GM21576 (cell line): Measurements from ENCODE around the gene SEC24D.

ENCODE experiments used
- ATAC-seq: cut with Tn5 transposase; IDR thresholded peaks from one replicate; pipeline ENCODE4 v1.9.1; 2021; ENCODE audit warnings: mild to moderate bottlenecking, moderate library complexity; ENCODE audit not compliant: unreplicated experiment

The SEC24D gene

DNA sequence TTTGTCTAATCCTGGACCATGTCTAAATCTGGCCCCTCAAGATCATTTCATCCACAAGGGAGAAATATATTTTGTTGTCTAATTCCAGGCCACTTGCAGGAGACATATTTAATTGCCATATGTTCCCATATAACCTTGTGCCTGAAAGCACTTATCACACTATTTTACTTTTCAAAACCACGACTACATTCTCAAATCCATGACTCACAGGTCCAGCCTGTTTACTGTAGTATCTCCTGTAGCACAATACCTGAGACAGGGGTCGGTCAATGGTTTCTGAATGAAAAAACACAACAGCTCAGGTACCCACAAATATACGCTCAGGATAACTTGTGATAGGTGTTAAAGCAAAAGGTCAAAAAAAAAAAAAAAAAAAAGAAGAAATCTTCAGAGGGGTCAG, 60.9 kb downstream of the SEC24D start:
- no peak for ATAC-seq

- ATAC-seq, result no peak
These were observed 61.6 kb downstream of the SEC24D start for GRCh38 chr4:118774321-118774720.

- ATAC-seq, result no peak
These were observed 62.5 kb downstream of the SEC24D start for GRCh38 chr4:118773429-118773792.

DNA sequence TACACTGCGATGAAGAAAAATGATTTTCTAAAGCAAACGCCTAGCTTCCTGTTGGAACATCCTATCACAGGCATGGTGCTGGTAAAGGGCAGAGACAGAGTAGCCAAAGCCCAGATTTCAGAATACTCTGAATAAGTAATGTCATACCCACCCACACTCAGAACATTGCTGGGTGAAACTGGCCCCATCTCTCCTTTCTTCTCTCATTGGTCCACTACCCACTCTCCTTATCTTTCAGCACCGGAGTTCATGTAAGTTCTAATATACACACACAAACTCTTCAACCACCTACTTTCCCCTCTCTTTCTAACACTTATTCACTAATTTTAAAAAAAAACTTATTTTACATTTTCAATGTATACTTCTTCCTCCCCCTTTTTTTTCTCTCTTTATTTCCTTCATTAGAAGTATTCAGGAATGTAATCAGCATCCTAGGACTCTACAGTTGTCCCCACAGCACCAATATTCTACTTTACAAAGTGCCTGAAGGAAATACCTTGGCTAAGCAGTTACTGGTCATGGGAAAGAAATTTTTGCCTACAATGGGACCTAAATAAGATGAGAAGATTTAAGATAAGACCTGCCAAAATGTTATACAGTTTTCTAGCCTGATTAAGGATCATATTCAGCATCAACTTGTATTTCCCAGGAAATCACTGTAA, 63.0 kb downstream of the SEC24D start:
- no peak for ATAC-seq

DNA sequence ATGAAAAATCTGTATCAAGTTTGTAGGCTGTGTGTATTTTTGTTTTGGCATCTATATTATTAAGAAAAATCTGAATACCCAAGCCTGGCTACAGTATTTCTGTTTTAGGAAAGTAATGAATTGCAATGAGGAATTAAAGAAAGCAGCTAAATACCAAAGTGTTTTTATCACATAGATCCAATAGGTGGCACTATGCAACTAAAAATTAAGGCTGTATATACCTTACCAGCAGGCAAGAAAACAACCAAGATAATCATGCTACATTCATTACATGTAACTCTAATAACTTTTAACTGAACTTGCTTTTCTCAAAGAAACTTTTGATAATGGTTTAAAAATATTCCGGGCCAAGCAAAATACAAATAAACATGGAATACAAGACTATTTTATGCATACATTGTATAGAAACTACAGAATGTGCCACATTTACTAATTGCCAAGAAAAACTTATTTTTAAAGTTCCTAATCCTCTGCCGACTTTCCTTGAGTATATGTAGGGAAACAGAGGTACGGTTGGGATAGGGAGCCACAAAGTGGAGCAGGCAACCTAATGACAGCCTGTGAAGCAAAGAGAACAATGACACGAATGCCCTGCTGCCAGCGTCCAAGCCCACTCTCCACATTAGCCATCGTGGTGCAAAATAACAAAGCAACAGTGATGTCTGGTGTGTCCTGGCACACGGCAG, 63.7 kb downstream of the SEC24D start:
- ATAC-seq, result no peak

GRCh38 chr4:118770741-118771187, 65.2 kb downstream of the SEC24D start:
- no peak for ATAC-seq

DNA sequence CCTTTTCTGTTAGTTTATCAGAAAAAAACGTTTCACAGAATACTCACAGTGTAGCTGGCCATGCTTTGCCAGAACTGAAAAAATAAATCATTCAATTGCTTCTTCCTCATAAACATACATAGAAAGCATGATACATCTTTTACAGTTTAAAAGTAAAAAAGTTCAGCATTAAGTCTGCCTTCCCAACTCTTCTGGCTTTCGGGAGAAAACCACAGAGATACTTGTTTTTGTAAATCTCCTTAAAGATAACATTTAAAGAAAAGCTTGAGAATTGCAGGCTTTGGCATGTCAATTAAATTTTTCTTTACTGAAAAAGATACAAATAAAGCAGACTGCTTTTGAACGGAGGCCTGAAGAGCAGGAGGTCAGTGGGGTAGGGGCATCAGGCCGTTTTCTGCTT, 66.8 kb downstream of the SEC24D start:
- no peak for ATAC-seq

GRCh38 chr4:118767109-118767508, 68.8 kb downstream of the SEC24D start:
- no peak for ATAC-seq

GRCh38 chr4:118765399-118765798, 70.5 kb downstream of the SEC24D start:
- ATAC-seq, result no peak

DNA sequence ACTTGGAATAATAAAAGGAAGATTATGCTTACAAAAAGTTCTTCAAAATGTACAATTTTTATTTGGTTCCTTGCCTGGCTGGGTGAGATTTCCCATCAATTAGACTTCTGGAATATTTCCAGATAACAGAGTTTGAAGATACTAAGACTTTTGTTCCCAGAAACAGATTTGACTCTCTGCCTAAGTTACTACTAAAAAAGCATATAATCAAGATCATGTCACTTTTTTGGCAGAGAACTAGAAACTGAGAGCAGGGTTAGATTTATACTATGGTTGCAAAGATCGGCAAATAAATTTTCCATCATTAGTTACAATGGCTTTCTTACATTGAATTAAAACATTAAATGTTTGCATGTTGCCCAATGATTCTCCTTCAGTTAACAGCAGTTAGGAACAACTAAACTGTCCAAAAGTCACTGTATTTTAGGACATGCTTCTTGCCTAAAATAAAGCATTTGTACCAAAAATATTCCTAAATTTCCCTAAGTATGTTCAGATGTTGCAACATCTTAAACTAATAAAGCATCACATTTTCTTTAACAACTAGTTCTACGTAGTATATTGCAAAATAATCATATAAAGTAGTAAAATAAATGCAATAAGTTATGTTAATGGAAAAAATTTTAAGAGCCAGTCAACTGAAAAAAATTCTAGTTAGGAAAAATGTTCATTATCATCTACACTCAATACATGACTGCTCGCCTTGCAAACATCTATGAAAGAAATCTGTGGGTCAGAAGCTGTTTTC, 73.0 kb downstream of the SEC24D start:
- ATAC-seq, result no peak

- ATAC-seq, result no peak
These were observed 73.8 kb downstream of the SEC24D start for GRCh38 chr4:118762155-118762554.

DNA sequence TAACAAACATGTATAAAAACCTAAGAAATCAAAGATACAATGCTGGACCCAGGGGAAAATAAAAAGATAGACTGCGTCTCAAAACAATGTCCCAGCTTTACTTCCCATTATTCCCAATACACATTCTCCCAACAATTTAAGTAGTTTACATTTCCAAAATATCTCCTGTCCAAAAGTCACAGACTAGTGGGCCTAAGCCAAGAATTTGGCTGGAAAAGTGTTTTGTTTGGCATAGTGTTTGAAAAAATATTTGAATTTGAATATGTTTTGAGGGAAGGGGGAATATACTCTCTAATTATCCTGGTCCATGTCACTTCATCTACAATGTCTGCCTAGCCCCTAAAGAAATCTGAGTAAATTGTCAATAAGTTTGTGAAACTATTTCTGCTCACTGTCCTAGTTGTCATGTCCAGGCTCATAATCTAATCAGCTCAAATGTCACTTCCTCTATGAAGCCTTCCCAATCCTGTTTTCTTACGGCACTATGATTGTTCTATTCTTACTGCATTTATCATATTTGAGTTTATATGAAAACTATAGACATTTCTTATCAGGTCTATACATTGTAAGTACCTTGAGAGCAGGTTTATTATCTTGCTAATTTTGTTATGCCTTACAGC, 74.4 kb downstream of the SEC24D start:
- no peak for ATAC-seq

DNA sequence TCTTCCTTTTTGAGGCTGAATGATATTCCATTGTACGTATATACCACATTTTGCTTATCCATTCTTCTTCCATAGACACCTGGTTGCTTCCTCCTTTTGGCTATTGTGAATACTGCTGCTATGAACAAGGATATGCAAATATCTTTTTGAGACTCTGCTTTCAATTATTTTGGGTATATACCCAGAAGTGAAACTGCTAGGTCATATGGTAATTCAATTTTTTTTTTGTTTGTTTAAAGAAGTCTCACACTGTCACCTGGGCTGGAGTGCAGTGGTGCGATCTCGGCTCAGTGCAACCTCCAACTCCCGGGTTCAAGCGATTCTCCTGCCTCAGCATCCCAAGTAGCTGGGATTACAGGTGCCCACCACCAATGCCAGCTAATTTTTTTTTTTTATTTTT, 75.4 kb downstream of the SEC24D start:
- ATAC-seq, result peak; percentile 100

- ATAC-seq, result peak; percentile 29
These were observed 75.8 kb downstream of the SEC24D start for GRCh38 chr4:118760092-118760491.

DNA sequence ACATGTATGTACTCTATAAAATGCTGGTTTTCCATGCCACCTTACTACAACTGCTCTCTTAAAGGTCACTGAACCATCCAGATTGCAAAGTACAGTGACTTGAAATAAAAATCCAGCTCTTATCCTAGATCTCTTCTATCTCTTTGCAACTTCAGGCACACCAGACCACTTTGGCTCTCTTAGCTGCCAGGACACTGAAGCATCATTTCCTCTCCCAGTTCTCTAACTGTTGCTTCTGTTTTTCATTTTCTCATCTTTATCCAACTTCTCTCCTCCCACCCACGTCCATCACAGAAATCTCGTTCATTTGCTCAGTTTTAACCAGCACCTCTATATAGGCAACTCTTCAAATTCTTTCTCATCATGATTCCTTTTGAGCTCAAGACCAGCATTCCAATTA, 76.4 kb downstream of the SEC24D start:
- no peak for ATAC-seq

- ATAC-seq, result no peak
These were observed 77.6 kb downstream of the SEC24D start for GRCh38 chr4:118758293-118758692.

- ATAC-seq, result no peak
These were observed 78.1 kb downstream of the SEC24D start for GRCh38 chr4:118757761-118758251.

DNA sequence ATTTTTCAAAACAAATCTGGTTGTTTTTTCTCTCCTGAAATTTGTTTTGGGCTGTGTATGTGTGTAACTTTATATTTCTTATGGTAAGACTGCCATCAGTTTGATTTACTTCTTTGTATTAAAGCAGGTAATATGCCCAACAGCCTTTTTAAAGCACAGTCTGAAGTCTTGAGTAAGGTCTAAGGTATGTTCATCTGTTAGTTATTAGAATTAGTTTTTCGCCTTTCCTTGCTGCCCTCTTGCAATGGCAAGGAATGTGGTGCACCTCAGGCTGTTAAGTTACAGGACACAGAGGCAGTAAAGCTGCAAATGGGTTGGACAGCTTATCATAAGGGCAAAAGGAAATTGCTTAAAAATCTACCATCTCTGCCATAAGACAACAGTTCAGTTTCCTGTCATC, 79.0 kb downstream of the SEC24D start:
- no peak for ATAC-seq

- ATAC-seq, result no peak
These were observed 79.5 kb downstream of the SEC24D start for GRCh38 chr4:118756429-118756828.

DNA sequence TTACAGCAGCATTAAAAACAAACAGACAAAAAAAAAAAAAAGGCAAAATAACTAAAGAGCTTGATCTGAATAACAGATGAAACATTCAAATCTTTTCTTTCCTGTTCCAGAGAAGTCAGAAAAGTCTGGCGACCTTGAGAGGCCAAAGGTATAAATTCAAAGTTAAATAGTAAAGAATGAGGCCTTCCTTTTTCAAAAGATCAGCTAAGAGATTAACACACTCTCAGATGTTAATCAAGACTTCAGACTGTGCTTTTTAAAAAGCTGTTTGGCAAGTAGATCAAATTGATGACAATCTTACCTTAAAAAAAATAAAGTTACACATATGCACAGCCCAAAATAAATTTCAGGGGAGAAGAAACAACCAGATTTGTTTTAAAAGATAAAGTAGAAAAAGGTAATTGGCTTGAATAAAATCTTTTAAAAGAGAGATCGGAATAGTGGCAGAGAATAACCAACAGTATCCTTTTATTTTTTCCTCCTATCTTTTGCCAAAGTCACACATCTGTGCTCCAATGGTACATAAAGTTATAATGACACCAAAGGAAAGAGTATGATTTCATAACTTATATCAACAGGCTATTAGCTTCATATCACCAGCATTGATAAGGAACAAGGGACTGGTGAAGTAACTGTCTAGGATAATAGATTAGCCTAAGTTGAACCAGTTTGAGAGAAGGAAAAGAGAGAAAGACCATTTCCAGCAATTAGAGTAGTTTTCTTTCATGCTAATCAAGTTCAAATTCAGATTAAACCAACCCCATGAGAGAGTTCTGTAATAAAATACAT, 80.3 kb downstream of the SEC24D start:
- no peak for ATAC-seq

DNA sequence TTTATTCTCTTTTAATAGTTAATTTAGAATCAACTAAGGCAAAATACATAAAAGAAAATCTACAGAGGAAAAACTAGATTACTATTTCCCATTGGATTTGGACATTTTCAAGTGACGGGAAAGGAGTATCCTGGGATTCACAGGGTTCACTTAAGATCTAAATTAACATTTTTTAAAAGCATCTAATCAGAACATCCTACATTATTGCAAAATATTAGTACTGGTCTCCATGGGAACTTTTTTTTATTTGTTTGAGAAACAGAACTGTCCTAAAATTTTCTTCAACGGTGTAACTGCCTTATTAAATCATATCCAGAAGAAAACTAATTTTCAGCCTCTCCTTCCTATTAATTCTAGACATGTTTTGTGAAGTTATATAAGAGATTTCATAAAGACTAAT, 81.0 kb downstream of the SEC24D start:
- no peak for ATAC-seq
